K562 (cell line): ENCODE data around the gene RPUSD2. TPM values are rescaled to one million over a fixed set of nuclear protein-coding genes. Genes with fewer than 3 reads are reported as not detected.
A peak's percentile ranks its signal among the peaks of the same experiment; 100 is the strongest.

Experiments used
- ATAC-seq: fragments of 200-7000 bp; cut with Tn5 transposase; 3 replicates; pipeline ENCODE4 v1.9.1; 2020; ENCODE audit warnings: moderate library complexity
- BruUV-seq: library from RNA; stranded (reverse); fragments of 400-500 nt; replicated peaks from 2 replicates; lab custom pipeline; 2021; lab: Mats Ljungman, UMichigan
- CTCF ChIA-PET: fragments of 300-600 bp; formaldehyde crosslinking; extraction: SDS; loops from one replicate; lab custom pipeline; 2021; ENCODE audit warnings: low intra/inter-chr PET ratio; lab: Yijun Ruan, JAX
- POLR2A ChIA-PET: fragments of 300-600, 350-650 bp; sonication (Branson Sonifier 250); formaldehyde crosslinking; extraction: SDS; loops from one replicate; lab custom pipeline; 2021; ENCODE audit warnings: antibody characterized with exemption, inconsistent platforms; lab: Yijun Ruan, JAX
- DNase-seq, 4 experiments: peaks; one replicate each; pipeline versions ENCODE4 v3.0.0 to v3.0.0-alpha.2; 2011 to 2018; ENCODE audit warnings: low spot score in 3 of 4, mixed read lengths in 3 of 4; ENCODE audit errors: extremely low read depth in 1 of 4
- FAIRE-seq: peaks from 2 replicates; lab custom pipeline; 2011; peaks lifted over from hg19 to GRCh38; lab: Jason Lieb, UNC
- H2AFZ ChIP-seq: 2 replicates; pipeline ENCODE4 v1.6.0; 2011; ENCODE audit warnings: low read depth, low read length, control low read depth, inconsistent platforms
- H3K27ac ChIP-seq: fragments of 200-600 bp; 3 replicates; pipeline ENCODE4 v1.8.0; 2011; ENCODE audit warnings: low read depth, mild to moderate bottlenecking, control low read depth, inconsistent platforms, low read length, moderate library complexity, mixed read lengths; ENCODE audit errors: extremely low read depth
- H3K27me3 ChIP-seq, 2 experiments: fragments of 300-600 bp in 1 of 2; 2 replicates in 1 of 2; 3 replicates in 1 of 2; pipeline versions ENCODE4 v1.6.0 to v1.8.0; 2011; ENCODE audit warnings: inconsistent platforms in 2 of 2, low read length in 2 of 2, mild to moderate bottlenecking in 1 of 2, mixed read lengths in 1 of 2, moderate library complexity in 1 of 2; ENCODE audit not compliant: control insufficient read depth in 2 of 2, insufficient read depth in 2 of 2
- H3K36me3 ChIP-seq: fragments of 300-600 bp; 3 replicates; pipeline ENCODE4 v1.8.0; 2011; ENCODE audit warnings: mild to moderate bottlenecking, low read length, inconsistent platforms; ENCODE audit not compliant: control insufficient read depth, insufficient read depth
- H3K4me1 ChIP-seq, 2 experiments: fragments of 200-600 bp in 1 of 2; replicated peaks in 1 of 2; 2 replicates in 1 of 2; 3 replicates in 1 of 2; pipeline versions ENCODE4 v1.5.1 to v1.8.0; 2011; ENCODE audit warnings: inconsistent platforms in 2 of 2, low read length in 2 of 2, mild to moderate bottlenecking in 1 of 2, mixed read lengths in 1 of 2, moderate library complexity in 1 of 2; ENCODE audit not compliant: control insufficient read depth in 2 of 2, insufficient read depth in 2 of 2
- H3K4me2 ChIP-seq: 2 replicates; pipeline ENCODE4 v1.6.1; 2011; ENCODE audit warnings: low read length, control low read depth, inconsistent platforms, mixed read lengths; ENCODE audit not compliant: insufficient read depth
- H3K4me3 ChIP-seq: fragments of 200-600 bp; sonication (generic), shearing (Covaris generic); 2 replicates; pipeline ENCODE4 v1.5.1; 2016; ENCODE audit warnings: control low read depth, inconsistent platforms
- H3K79me2 ChIP-seq: fragments of 200-600 bp; 3 replicates; pipeline ENCODE4 v1.8.0; 2011; ENCODE audit warnings: low read length, inconsistent platforms; ENCODE audit not compliant: control insufficient read depth, insufficient read depth
- H3K9ac ChIP-seq, 2 experiments: 2 replicates each; pipeline versions ENCODE4 v1.6.0 to v1.6.1; 2011; ENCODE audit warnings: low read depth in 2 of 2, low read length in 2 of 2, control low read depth in 1 of 2, inconsistent platforms in 1 of 2, mild to moderate bottlenecking in 1 of 2, mixed read lengths in 1 of 2; ENCODE audit not compliant: insufficient read depth in 1 of 2
- H3K9me1 ChIP-seq: one replicate; pipeline ENCODE4 v1.6.0; 2011; ENCODE audit warnings: inconsistent platforms, mild to moderate bottlenecking, low read length, moderate library complexity; ENCODE audit not compliant: control insufficient read depth, insufficient read depth
- H3K9me3 ChIP-seq: replicated peaks from 2 replicates; pipeline ENCODE4 v1.5.1; 2011; ENCODE audit warnings: low read depth, low read length, inconsistent platforms; ENCODE audit not compliant: control insufficient read depth, insufficient read depth
- H4K20me1 ChIP-seq: replicated peaks from 2 replicates; pipeline ENCODE4 v1.6.1; 2011; ENCODE audit warnings: low read length, inconsistent platforms, mixed read lengths; ENCODE audit not compliant: control insufficient read depth, insufficient read depth
- CHD4 ChIP-seq: fragments of 200-600 bp; sonication (generic); IDR thresholded peaks from 3 replicates; pipeline ENCODE4 v1.6.1; 2012; ENCODE audit warnings: low read depth, mild to moderate bottlenecking, mixed read lengths, low read length, inconsistent platforms; ENCODE audit not compliant: insufficient read depth, insufficient replicate concordance, poor library complexity, severe bottlenecking
- EP300 ChIP-seq: IDR thresholded peaks from 2 replicates; pipeline ENCODE4 v1.6.1; 2012; ENCODE audit warnings: low read length, improper control_type of control experiment
- FOXA3 ChIP-seq, 2 experiments: fragments of 450-650 bp in 1 of 2; sonication (generic) in 1 of 2; formaldehyde crosslinking; IDR thresholded peaks in 1 of 2; conservative IDR thresholded peaks in 1 of 2; 2 replicates each; pipeline versions ENCODE4 v1.4.0 to v1.8.0; 2020 to 2022; ENCODE audit warnings: mild to moderate bottlenecking in 2 of 2, missing genetic modification reagents in 1 of 2
- HDAC1 ChIP-seq, 2 experiments: fragments of 450-650 bp; IDR thresholded peaks; 2 replicates each; pipeline ENCODE4 v1.6.1; 2016 to 2017; ENCODE audit warnings: inconsistent platforms in 1 of 2, mild to moderate bottlenecking in 1 of 2, moderate library complexity in 1 of 2
- HDAC8 ChIP-seq: fragments of 450-650 bp; IDR thresholded peaks from 2 replicates; pipeline ENCODE4 v1.6.1; 2016; ENCODE audit warnings: mild to moderate bottlenecking, missing genetic modification characterization, moderate library complexity, missing compliant biosample characterization
- MEIS2 ChIP-seq: fragments of 450-650 bp; IDR thresholded peaks from 2 replicates; pipeline ENCODE4 v1.6.1; 2014; ENCODE audit warnings: mild to moderate bottlenecking; ENCODE audit not compliant: partially characterized antibody
- SLC30A9 ChIP-seq: fragments of 250-450 bp; sonication (Bioruptor Pico); IDR thresholded peaks from 2 replicates; pipeline ENCODE4 v1.8.0; 2022; ENCODE audit warnings: mild to moderate bottlenecking, moderate library complexity
- SOX6 ChIP-seq: fragments of 450-650 bp; IDR thresholded peaks from 2 replicates; pipeline ENCODE4 v1.6.1; 2014; ENCODE audit warnings: mild to moderate bottlenecking
- STAT5A ChIP-seq: IDR thresholded peaks from 2 replicates; pipeline ENCODE4 v1.6.1; 2012; ENCODE audit warnings: low read length, inconsistent platforms, borderline replicate concordance
- STAT5B ChIP-seq: fragments of 250-450 bp; sonication (Bioruptor Pico); IDR thresholded peaks from 2 replicates; pipeline ENCODE4 v1.8.0; 2021; ENCODE audit warnings: mild to moderate bottlenecking, inconsistent platforms
- TAL1 ChIP-seq: fragments of 450-650 bp; IDR thresholded peaks from 2 replicates; pipeline ENCODE4 v1.6.1; 2016; ENCODE audit warnings: mild to moderate bottlenecking
- TSC22D4 ChIP-seq: fragments of 450-650 bp; IDR thresholded peaks from 2 replicates; pipeline ENCODE4 v1.6.1; 2016; ENCODE audit warnings: missing genetic modification characterization, missing biosample characterization, control low read depth
- U2AF1 ChIP-seq: fragments of 200-400 bp; formaldehyde crosslinking; optimal IDR thresholded peaks from 2 replicates; pipeline ENCODE3; 2017; ENCODE audit warnings: mild to moderate bottlenecking, low read depth, low read length, moderate library complexity
- ZNF512 ChIP-seq: IDR thresholded peaks from 2 replicates; pipeline ENCODE4 v1.6.1; 2016; ENCODE audit warnings: missing genetic modification characterization, missing compliant biosample characterization
- ZNF518B ChIP-seq: fragments of 250-450 bp; sonication (Bioruptor Pico); IDR thresholded peaks from 2 replicates; pipeline ENCODE4 v1.5.0; 2021; ENCODE audit warnings: mild to moderate bottlenecking, moderate library complexity
- ZNF57 ChIP-seq: fragments of 450-650 bp; formaldehyde crosslinking; IDR thresholded peaks from 2 replicates; pipeline ENCODE4 v1.4.0; 2020; ENCODE audit warnings: mild to moderate bottlenecking, moderate library complexity
- WGBS: fragments of 100-300 bp; shearing (Covaris generic); methylation state at CpG from one replicate; pipeline ENCODE4 v1.1.6; 2016; ENCODE audit warnings: low coverage, mixed read lengths; ENCODE audit not compliant: insufficient coverage; ENCODE audit errors: missing lambda C conversion rate; 5-methylcytosine and 5-hydroxymethylcytosine counted together
- in situ Hi-C: fragments of 300-500 bp; cut with MboI; formaldehyde crosslinking; loops from 4 replicates; pipeline ENCODE4 v1.15.0; 2018; ENCODE audit warnings: inconsistent platforms, mixed read lengths
- intact Hi-C: fragments of 100-400 bp; cut with micrococcal nuclease; formaldehyde crosslinking; loops from 2 replicates; pipeline ENCODE4 v1.14.2; 2022
- polyA plus RNA-seq, 8 experiments: library from polyadenylated mRNA; depleted of rRNA in 4 of 8; stranded (reverse) in 5 of 8; unstranded in 3 of 8; fragments of >200 nt; fragmentation: Nextera tagmentation in 2 of 8; fragmentation: Illumina TruSeq in 1 of 8; extraction: Ambion mirVana in 2 of 8; extraction: Trizol in 1 of 8; gene quantifications; 2 replicates each; pipeline versions ENCODE4 v1.2.1 to v1.2.3, GENCODE V29; 2011 to 2014; ENCODE audit warnings: inconsistent platforms in 1 of 8, missing spikeins in 1 of 8
- total RNA-seq, 7 experiments: library from RNA; depleted of rRNA in 6 of 7; stranded (reverse); fragments of >200 nt in 6 of 7; fragmentation: Illumina TruSeq in 2 of 7; extraction: Trizol in 2 of 7; gene quantifications; 2 replicates each; pipeline versions ENCODE4 v1.2.1 to v1.2.3, GENCODE V29; 2011 to 2021; ENCODE audit warnings: low replicate concordance in 1 of 7
- TF ChIP-seq, protein P1 (sequence below): IDR thresholded peaks from 2 replicates; pipeline ENCODE4 v1.6.1; 2011; ENCODE audit not compliant: insufficient read length; ENCODE audit errors: extremely low read depth

Gene RPUSD2
- total and polyA plus RNA-seq, 9 of the 15 experiments (the other 6 are each of a cell fraction or from before 2014, with no cell fraction given) = 3.7 to 30.2 (median 14.3) TPM

DNA sequence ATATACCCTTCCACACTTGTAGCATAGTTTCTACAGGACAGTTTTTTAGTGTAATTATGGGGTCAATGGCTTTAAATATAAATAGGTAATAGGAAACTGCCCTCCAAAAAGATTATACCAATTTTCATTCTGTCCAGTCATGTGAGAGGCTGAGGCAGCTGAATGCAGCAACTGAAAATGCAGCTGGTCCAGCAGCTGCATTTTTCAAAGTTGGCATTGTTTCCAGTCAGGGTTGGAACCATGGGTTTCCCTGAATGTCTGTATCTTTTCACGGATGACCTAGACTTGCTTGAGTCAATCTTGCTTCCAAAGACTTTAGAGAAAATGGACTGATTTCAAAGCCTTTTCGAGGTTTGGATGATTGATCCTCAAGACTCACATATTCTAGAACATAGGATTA, 15.1 kb downstream of the RPUSD2 start (continued):
- TF ChIP-seq ZNF518B (CRISPR knock-in tag) (no peak), STAT5B (no peak), ZNF512 (no peak), U2AF1 (no peak), TAL1 (no peak)

GRCh38 chr15:40590667-40591050, 21.6 kb downstream of the RPUSD2 start:
- in situ Hi-C loops (no loop called here), intact Hi-C loops (loop anchor here (5.0 to 10.0 kb wide), 3 partner anchors 102 to 304 kb away; partner anchors contain the start of genes C15orf62, GCHFR and VPS18)
- ChIA-PET CTCF (no interaction called here), POLR2A (interaction anchor here (1.1 kb wide), 1 partner anchor 9 kb away, joined by 3 read pairs; no protein-coding TSS in a partner anchor)
- Histone ChIP-seq H3K27me3 (no peaks in the 10 kb centered on the region), H3K4me3 (peak overlapping the region; percentile 48), H3K79me2 (peaks cover 16% of the 10 kb centered on the region), H3K9ac (peak overlapping the region; percentile 20 to 42; a peak in 3 of 4 replicates), H3K9me1 (no peaks in the 10 kb centered on the region), H3K4me2 (peak overlapping the region; percentile 74), H3K36me3 (no peaks in the 10 kb centered on the region), H3K9me3 (no peaks in the 10 kb centered on the region), H2AFZ (peak overlapping the region; percentile 84), H4K20me1 (no peaks in the 10 kb centered on the region), H3K27ac (peak overlapping the region; percentile 20; the same call in 2 of the 3 replicates), H3K4me1 (peaks cover 10 to 12% of the 10 kb centered on the region in 2 experiments; a peak in 4 of 5 replicates)
- no TSS peak for BruUV-seq
- DNase-seq = peak in 1 of 4 experiments; percentile 47
- 24% methylated on average over 12 of the region's 12 CpGs for WGBS
- ATAC-seq = no peak
- no peak for FAIRE-seq
- TF ChIP-seq EP300 (no peak), SOX6 (no peak), MEIS2 (no peak), ZNF57 (CRISPR knock-in tag) (no peak), FOXA3 (CRISPR knock-in tag; conservative IDR thresholded peaks at IDR 0.05 in 1 of 2, IDR thresholded peaks at IDR 0.05 in 1 of 2) (no peak), CHD4 (no peak), HDAC8 (no peak), TSC22D4 (tag) (no peak), SLC30A9 (no peak), HDAC1 (IDR thresholded peaks at IDR 0.05) (no peak), STAT5A (no peak)
- TF ChIP-seq, protein P1, sequence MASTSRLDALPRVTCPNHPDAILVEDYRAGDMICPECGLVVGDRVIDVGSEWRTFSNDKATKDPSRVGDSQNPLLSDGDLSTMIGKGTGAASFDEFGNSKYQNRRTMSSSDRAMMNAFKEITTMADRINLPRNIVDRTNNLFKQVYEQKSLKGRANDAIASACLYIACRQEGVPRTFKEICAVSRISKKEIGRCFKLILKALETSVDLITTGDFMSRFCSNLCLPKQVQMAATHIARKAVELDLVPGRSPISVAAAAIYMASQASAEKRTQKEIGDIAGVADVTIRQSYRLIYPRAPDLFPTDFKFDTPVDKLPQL = no peak
